Astrocyte (in vitro differentiated cells and primary cell): ENCODE data around the gene CSF2RB. TPM values are rescaled to one million over a fixed set of nuclear protein-coding genes. Genes with fewer than 3 reads are reported as not detected.

Experiments used
- DNase-seq: peaks from one replicate; pipeline ENCODE4 v3.0.0-alpha.2; 2010; ENCODE audit warnings: low read depth
- FAIRE-seq: peaks from 2 replicates; lab custom pipeline; 2011; peaks lifted over from hg19 to GRCh38; lab: Jason Lieb, UNC
- H2AFZ ChIP-seq: 2 replicates; pipeline ENCODE4 v1.6.0; 2012; ENCODE audit warnings: low read depth, low read length, inconsistent platforms
- H3K27ac ChIP-seq: 2 replicates; pipeline ENCODE4 v1.5.1; 2011; ENCODE audit warnings: low read depth, low read length, inconsistent platforms
- H3K27me3 ChIP-seq: 2 replicates; pipeline ENCODE4 v1.6.0; 2011; ENCODE audit warnings: low read length, inconsistent platforms; ENCODE audit not compliant: insufficient read depth
- H3K36me3 ChIP-seq: 2 replicates; pipeline ENCODE4 v1.5.1; 2011; ENCODE audit warnings: low read length, inconsistent platforms; ENCODE audit not compliant: insufficient read depth
- H3K4me1 ChIP-seq: 2 replicates; pipeline ENCODE4 v1.5.1; 2011; ENCODE audit warnings: low read length, inconsistent platforms; ENCODE audit not compliant: insufficient read depth
- H3K4me2 ChIP-seq: 2 replicates; pipeline ENCODE4 v1.6.0; 2012; ENCODE audit warnings: low read length, inconsistent platforms
- H3K4me3 ChIP-seq: 2 replicates; pipeline ENCODE4 v1.5.1; 2011; ENCODE audit warnings: low read depth, mild to moderate bottlenecking, low read length, inconsistent platforms; ENCODE audit not compliant: insufficient read depth
- H3K79me2 ChIP-seq: 2 replicates; pipeline ENCODE4 v1.6.0; 2012; ENCODE audit warnings: mild to moderate bottlenecking, low read length, inconsistent platforms; ENCODE audit not compliant: insufficient read depth
- H3K9ac ChIP-seq: 2 replicates; pipeline ENCODE4 v1.6.0; 2012; ENCODE audit warnings: mild to moderate bottlenecking, low read length, inconsistent platforms
- H3K9me3 ChIP-seq: 2 replicates; pipeline ENCODE4 v1.5.1; 2012; ENCODE audit warnings: low read depth, mild to moderate bottlenecking, low read length, inconsistent platforms; ENCODE audit not compliant: insufficient read depth
- H4K20me1 ChIP-seq: 2 replicates; pipeline ENCODE4 v1.6.0; 2012; ENCODE audit warnings: low read length, inconsistent platforms; ENCODE audit not compliant: insufficient read depth
- H3K27ac Mint-ChIP-seq: one replicate; pipeline ENCODE4 v1.8.0; 2021; ENCODE audit warnings: mild to moderate bottlenecking, mixed read lengths; ENCODE audit not compliant: unreplicated experiment
- H3K27me3 Mint-ChIP-seq: one replicate; pipeline ENCODE4 v1.8.0; 2021; ENCODE audit warnings: low read depth, mixed read lengths; ENCODE audit not compliant: unreplicated experiment
- H3K36me3 Mint-ChIP-seq: one replicate; pipeline ENCODE4 v1.8.0; 2021; ENCODE audit warnings: low read depth, mixed read lengths; ENCODE audit not compliant: unreplicated experiment
- H3K4me1 Mint-ChIP-seq: one replicate; pipeline ENCODE4 v1.8.0; 2021; ENCODE audit warnings: low read depth, mixed read lengths; ENCODE audit not compliant: unreplicated experiment
- H3K4me3 Mint-ChIP-seq: one replicate; pipeline ENCODE4 v1.8.0; 2021; ENCODE audit warnings: mild to moderate bottlenecking, moderate library complexity, mixed read lengths; ENCODE audit not compliant: unreplicated experiment
- H3K9me3 Mint-ChIP-seq: one replicate; pipeline ENCODE4 v1.8.0; 2021; ENCODE audit warnings: mild to moderate bottlenecking, mixed read lengths; ENCODE audit not compliant: unreplicated experiment
- CTCF ChIP-seq: IDR thresholded peaks from 2 replicates; pipeline ENCODE4 v1.5.1; 2011; ENCODE audit warnings: low read depth, mild to moderate bottlenecking, inconsistent platforms, low read length, moderate library complexity; ENCODE audit not compliant: insufficient read depth
- EZH2 ChIP-seq: IDR thresholded peaks from 2 replicates; pipeline ENCODE4 v1.6.1; 2012; ENCODE audit warnings: mild to moderate bottlenecking, low read length, inconsistent platforms; ENCODE audit not compliant: insufficient read depth
- total RNA-seq: library from RNA; stranded (reverse); gene quantifications from 2 replicates; pipeline ENCODE4 v1.2.1, GENCODE V29; 2021

CSF2RB gene
- total RNA-seq, 1 donor from 2014 or later: 0.09 TPM

GRCh38 chr22:36893262-36893661 is 20.2 kb upstream of the CSF2RB start:
- Mint-ChIP-seq H3K36me3 (no peaks in the 10 kb centered on the region), H3K27me3 (peaks cover 16% of the 10 kb centered on the region), H3K4me3 (no peak overlapping the region), H3K4me1 (peaks cover 5% of the 10 kb centered on the region), H3K9me3 (peaks cover 5% of the 10 kb centered on the region), H3K27ac (no peak overlapping the region)
- DNase-seq: no peak
- Histone ChIP-seq H3K4me2 (no peak overlapping the region), H3K79me2 (no peaks in the 10 kb centered on the region), H3K4me3 (no peak overlapping the region), H3K4me1 (no peaks in the 10 kb centered on the region), H3K9me3 (no peaks in the 10 kb centered on the region), H3K9ac (no peak overlapping the region), H3K36me3 (no peaks in the 10 kb centered on the region), H4K20me1 (no peaks in the 10 kb centered on the region), H3K27me3 (no peaks in the 10 kb centered on the region), H3K27ac (no peak overlapping the region), H2AFZ (no peak overlapping the region)
- no peak for FAIRE-seq
- TF ChIP-seq CTCF: no peak
- TF ChIP-seq EZH2: no peak

DNA sequence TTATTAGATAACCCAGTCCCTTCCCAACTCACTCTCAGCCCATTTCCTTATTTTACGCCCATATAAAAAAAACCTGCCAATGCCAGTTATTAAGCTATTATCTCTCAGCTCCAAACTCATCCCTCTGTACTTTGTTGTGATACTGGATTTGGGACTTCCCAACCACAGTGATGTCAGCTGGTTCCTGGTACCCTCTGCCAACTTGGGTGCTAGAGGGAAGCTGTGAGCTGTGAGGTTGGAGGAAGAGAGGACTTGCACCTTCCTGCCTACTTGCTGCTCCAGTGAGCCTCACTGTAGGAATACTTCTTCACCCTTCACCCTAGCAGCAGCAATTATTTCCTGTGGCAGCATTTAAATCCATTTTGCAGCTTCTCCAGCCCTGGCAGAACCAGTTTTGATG is 19.2 kb upstream of the CSF2RB start:
- no peak overlapping the region for H3K27ac Mint-ChIP-seq
- no peak overlapping the region for H3K9ac ChIP-seq
- no peaks in the 10 kb centered on the region for H4K20me1 ChIP-seq
- DNase-seq (no peak), FAIRE-seq (no peak)
- H2AFZ ChIP-seq: no peak overlapping the region
- no peaks in the 10 kb centered on the region for H3K36me3 ChIP-seq
- no peaks in the 10 kb centered on the region for H3K36me3 Mint-ChIP-seq
- no peak overlapping the region for H3K27ac ChIP-seq
- peaks cover 22% of the 10 kb centered on the region for H3K27me3 Mint-ChIP-seq
- H3K4me1 ChIP-seq: no peaks in the 10 kb centered on the region
- H3K9me3 ChIP-seq: no peaks in the 10 kb centered on the region
- H3K4me2 ChIP-seq: no peak overlapping the region
- no peaks in the 10 kb centered on the region for H3K27me3 ChIP-seq
- H3K4me1 Mint-ChIP-seq: peaks cover 5% of the 10 kb centered on the region
- H3K4me3 Mint-ChIP-seq: no peak overlapping the region
- H3K9me3 Mint-ChIP-seq: peaks cover 7% of the 10 kb centered on the region
- no peak overlapping the region for H3K4me3 ChIP-seq
- no peak for TF ChIP-seq CTCF
- TF ChIP-seq EZH2: no peak
- H3K79me2 ChIP-seq: no peaks in the 10 kb centered on the region

GRCh38 chr22:36897611-36898010 is 15.8 kb upstream of the CSF2RB start:
- Mint-ChIP-seq H3K27ac (no peak overlapping the region), H3K4me3 (no peak overlapping the region), H3K27me3 (peaks cover 40% of the 10 kb centered on the region), H3K36me3 (peaks cover 3% of the 10 kb centered on the region), H3K4me1 (no peaks in the 10 kb centered on the region), H3K9me3 (peaks cover 17% of the 10 kb centered on the region)
- Histone ChIP-seq H3K9ac (no peak overlapping the region), H4K20me1 (no peaks in the 10 kb centered on the region), H3K4me1 (no peaks in the 10 kb centered on the region), H3K79me2 (no peaks in the 10 kb centered on the region), H3K9me3 (peaks cover 3% of the 10 kb centered on the region), H3K4me3 (no peak overlapping the region), H3K27me3 (no peaks in the 10 kb centered on the region), H3K36me3 (no peaks in the 10 kb centered on the region), H2AFZ (no peak overlapping the region), H3K4me2 (no peak overlapping the region), H3K27ac (no peak overlapping the region)
- TF ChIP-seq CTCF (no peak), EZH2 (no peak)
- no peak for FAIRE-seq
- no peak for DNase-seq
